Right cardiac atrium (tissue), 5 donors: ENCODE results near the gene ALKBH6. TPM values are rescaled to one million over a fixed set of nuclear protein-coding genes. Genes with fewer than 3 reads are reported as not detected.

Experiments used
- ATAC-seq, 2 donors: fragments of 200-7000 bp; cut with Tn5 transposase; one replicate each; pipeline versions ENCODE4 v1.8.0 to v1.9.1; 2020; ENCODE audit warnings: moderate library complexity in 2 of 2, mild to moderate bottlenecking in 1 of 2
- DNase-seq, 3 donors: peaks; one replicate each; pipeline ENCODE4 v3.0.0-alpha.2; 2020
- H3K27ac ChIP-seq: one replicate; pipeline ENCODE4 v1.5.1; 2013; ENCODE audit warnings: mild to moderate bottlenecking, low read length, control low read depth, moderate library complexity
- H3K27me3 ChIP-seq: one replicate; pipeline ENCODE4 v1.6.1; 2013; ENCODE audit not compliant: control insufficient read depth, insufficient read depth
- H3K4me1 ChIP-seq: one replicate; pipeline ENCODE4 v1.6.1; 2013; ENCODE audit warnings: low read length; ENCODE audit not compliant: control insufficient read depth, insufficient read depth
- H3K4me3 ChIP-seq: one replicate; pipeline ENCODE4 v1.5.1; 2013; ENCODE audit warnings: low read length, control low read depth
- H3K9me3 ChIP-seq: one replicate; pipeline ENCODE4 v1.6.1; 2013; ENCODE audit warnings: low read length; ENCODE audit not compliant: control insufficient read depth
- WGBS: extraction: QIAGEN DNeasy Blood & Tissue Kit; methylation state at CpG from one replicate; pipeline ENCODE4 v1.1.7; 2013; 5-methylcytosine and 5-hydroxymethylcytosine counted together
- intact Hi-C, 4 donors: fragments of 100-400 bp; cut with DNase I; formaldehyde crosslinking; loops; one replicate each; pipeline versions ENCODE4 v1.11.0 to v1.14.0; 2022 to 2023
- polyA plus RNA-seq: library from polyadenylated mRNA; stranded (reverse); fragments of 200-250 nt; gene quantifications from one replicate; pipeline ENCODE4 v1.2.3, GENCODE V29; 2013
- total RNA-seq, 4 donors: library from RNA; stranded (reverse); fragmentation: NEBNext Ultra II Directional; extraction: Animal tissue kit (Norgen Biotek cat#: 25700); gene quantifications; one replicate each; pipeline ENCODE4 v1.2.1, GENCODE V29; 2021
- donor health status: healthy with polysubstance abuse.
- donor health status: DM: no; HTN: yes; CAD: no.
- donor health status: DM: no; HTN: no; CAD: no.
- donor health status: DM: no; HTN: yes; CAD: no; lungs with severe emphysema.
- donor health status: DM: yes; HTN: yes; CAD: no.

The ALKBH6 gene
- total and polyA plus RNA-seq, 5 donors: 8.8 to 18.0 (median 13.2) TPM

DNA sequence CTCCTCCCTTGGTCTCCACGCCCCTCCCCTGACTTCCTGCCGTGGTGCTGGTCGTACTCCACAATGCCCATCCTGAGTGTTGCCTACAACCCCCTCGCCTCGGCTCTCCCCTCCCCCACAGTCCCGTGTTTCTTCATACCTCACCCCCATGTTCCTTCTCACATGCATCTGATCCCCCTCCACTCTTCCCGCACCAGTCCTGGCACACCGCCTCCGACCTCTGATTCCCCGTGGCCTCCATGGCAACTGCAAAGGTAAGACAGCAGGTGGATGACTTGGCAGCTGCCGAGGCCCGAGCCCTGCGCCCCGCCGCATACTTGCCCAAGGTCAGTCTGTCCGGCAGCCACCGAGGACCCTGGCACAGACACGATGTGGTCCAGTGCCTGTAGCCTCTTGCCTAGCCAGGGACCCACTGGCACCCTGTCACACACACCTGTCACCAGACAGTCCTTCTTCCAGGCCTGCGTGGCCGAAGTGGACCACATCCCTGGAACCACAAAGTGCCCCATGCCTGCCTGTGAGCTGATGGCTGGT, 35.1 kb downstream of the ALKBH6 start:
- WGBS: 63% methylated on average over 20 of the region's 20 CpGs
- DNase-seq: no peak
- Histone ChIP-seq H3K27ac (no peak overlapping the region), H3K9me3 (no peaks in the 10 kb centered on the region), H3K27me3 (no peaks in the 10 kb centered on the region), H3K4me3 (no peak overlapping the region), H3K4me1 (no peaks in the 10 kb centered on the region)
- no peak for ATAC-seq
- intact Hi-C loops: no loop called here

- no peak for ATAC-seq
- no peaks in the 10 kb centered on the region for H3K27me3 ChIP-seq
- intact Hi-C loops: no loop called here
These were observed 35.7 kb downstream of the ALKBH6 start for GRCh38 chr19:35978271-35978670.

DNA sequence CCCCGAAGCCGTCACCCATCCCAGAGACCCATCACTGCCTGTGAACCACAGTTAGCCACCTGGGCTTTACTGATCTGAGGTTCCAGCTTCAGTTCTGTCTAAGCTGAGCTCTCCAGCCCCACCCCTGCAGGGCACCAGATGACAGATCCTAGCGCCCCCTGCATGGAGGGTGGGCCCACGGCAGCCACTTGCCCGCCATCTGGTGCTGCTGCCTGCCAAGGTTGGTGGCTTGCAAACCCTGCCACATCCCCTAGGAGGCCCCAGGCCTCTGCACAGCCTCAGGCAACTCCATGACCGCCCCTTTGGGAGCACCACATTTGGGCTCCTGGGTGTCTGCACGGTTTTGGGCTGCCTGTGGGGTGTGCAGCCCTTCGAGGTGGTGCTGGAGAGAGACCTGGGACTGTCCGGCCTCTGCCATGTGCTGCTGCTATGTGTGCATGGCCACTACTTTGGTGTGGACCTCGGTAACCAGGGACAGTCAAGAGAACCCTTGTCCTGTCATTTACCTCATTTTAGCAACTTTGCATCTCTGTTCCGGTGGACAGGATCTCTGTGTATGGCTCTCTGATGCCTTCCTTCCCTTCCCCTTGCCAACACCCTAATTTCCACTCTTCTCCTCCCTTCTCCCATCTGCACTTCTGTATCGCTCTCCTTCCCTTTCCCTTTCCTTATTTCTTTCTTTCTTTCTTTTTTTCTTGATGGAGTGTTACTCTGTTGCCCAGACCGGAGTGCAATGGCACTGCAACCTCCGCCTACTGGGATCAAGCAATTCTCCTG, 36.4 kb downstream of the ALKBH6 start:
- 52% methylated on average over 14 of the region's 14 CpGs for WGBS

More at GRCh38 chr19:35978271-35978670, 35.7 kb downstream of the ALKBH6 start:
- Histone ChIP-seq H3K9me3 (no peaks in the 10 kb centered on the region), H3K4me1 (no peaks in the 10 kb centered on the region), H3K4me3 (no peak overlapping the region), H3K27ac (no peak overlapping the region)
- 44% methylated on average over 5 of the region's 5 CpGs for WGBS
- DNase-seq: no peak

DNA sequence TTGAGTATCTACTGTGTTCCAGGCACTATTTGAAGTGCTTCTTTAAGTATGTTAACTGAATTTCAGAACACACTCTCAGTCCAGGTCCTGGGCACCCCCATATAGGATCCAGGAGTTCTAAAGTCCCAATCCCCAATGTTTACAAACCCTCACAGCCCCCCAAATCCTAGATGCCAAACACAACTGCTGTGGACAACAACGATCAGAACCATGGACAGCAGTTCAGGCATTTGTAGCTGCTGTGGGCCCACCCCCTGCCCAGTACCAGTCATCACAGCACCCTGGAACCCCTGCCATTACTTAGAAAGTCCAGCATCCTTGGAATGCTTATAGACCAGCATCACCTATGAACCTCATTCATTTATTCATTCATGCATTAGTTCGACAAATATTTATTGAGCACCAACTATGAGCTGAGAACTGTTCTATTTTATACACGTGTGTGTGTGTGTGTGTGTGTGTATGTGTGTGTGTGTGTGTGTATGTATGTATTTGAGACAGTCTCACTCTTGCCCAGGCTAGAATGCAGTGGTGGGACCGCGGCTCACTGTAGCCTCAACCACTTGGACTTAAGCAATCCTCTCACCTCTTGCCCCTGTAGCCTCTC, 38.3 kb downstream of the ALKBH6 start:
- 32% methylated on average over 5 of the region's 5 CpGs for WGBS
- no peaks in the 10 kb centered on the region for H3K27me3 ChIP-seq
- ATAC-seq: no peak

More for the DNA sequence above, 36.4 kb downstream of the ALKBH6 start:
- H3K9me3 ChIP-seq: no peaks in the 10 kb centered on the region
- no peaks in the 10 kb centered on the region for H3K4me1 ChIP-seq
- no peaks in the 10 kb centered on the region for H3K27me3 ChIP-seq
- intact Hi-C loops: no loop called here
- ATAC-seq (no peak), DNase-seq (no peak)
- no peak overlapping the region for H3K4me3 ChIP-seq
- H3K27ac ChIP-seq: no peak overlapping the region

DNA sequence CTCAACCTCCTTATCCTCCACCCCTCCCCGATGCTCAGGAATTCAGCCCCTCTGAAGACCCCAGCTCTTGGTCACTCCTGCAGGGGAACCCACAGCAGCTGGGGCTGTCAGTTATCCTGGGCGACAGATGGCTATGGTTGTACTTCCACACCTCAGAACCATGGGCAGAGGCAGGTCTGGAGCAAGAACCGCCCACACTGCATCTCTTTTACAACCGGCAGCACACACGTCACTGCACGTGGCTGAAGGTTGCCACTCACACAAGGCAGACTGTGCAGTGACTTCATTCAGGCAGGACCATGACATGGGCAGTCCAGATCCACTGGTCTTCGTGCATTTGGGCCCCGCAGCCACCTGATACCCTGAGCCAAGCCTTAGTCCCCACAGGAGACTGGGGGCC, 40.5 kb downstream of the ALKBH6 start:
- no peaks in the 10 kb centered on the region for H3K27me3 ChIP-seq

More for the DNA sequence above, 38.3 kb downstream of the ALKBH6 start:
- no peak for DNase-seq
- Histone ChIP-seq H3K4me1 (no peaks in the 10 kb centered on the region), H3K4me3 (no peak overlapping the region), H3K9me3 (no peaks in the 10 kb centered on the region), H3K27ac (no peak overlapping the region)
- intact Hi-C loops: no loop called here

GRCh38 chr19:35966771-35967170, 47.2 kb downstream of the ALKBH6 start:
- Histone ChIP-seq H3K4me3 (no peak overlapping the region), H3K27me3 (no peaks in the 10 kb centered on the region), H3K27ac (no peak overlapping the region), H3K4me1 (no peaks in the 10 kb centered on the region), H3K9me3 (no peaks in the 10 kb centered on the region)
- WGBS: 74% methylated on average over 3 of the region's 3 CpGs
- DNase-seq (no peak), ATAC-seq (no peak)
- intact Hi-C loops: no loop called here

More for the DNA sequence above, 40.5 kb downstream of the ALKBH6 start:
- no peaks in the 10 kb centered on the region for H3K9me3 ChIP-seq
- no peak for ATAC-seq
- H3K4me1 ChIP-seq: no peaks in the 10 kb centered on the region
- no peak for DNase-seq
- WGBS: 42% methylated on average over 8 of the region's 8 CpGs
- no peak overlapping the region for H3K27ac ChIP-seq
- H3K4me3 ChIP-seq: no peak overlapping the region
- intact Hi-C loops: no loop called here

DNA sequence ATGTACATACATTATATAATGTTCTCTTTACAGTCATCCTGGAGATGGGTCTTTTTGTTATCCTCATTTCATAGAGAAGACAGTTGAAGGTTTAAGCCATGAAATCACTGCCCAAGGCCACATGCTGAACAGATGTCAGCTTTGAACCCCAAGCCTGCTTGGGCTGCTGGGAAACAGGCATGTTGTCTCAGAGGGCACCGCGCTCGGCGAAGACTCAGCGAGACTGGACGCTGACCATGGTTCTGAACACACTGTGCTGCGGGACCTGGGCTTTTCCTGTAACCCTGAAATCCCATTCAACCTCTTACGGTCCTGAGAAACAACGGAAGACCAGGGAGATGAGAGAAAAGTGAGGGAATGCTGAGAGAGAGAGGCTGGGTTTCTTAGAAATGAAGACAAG, 50.5 kb downstream of the ALKBH6 start:
- Histone ChIP-seq H3K4me1 (no peaks in the 10 kb centered on the region), H3K9me3 (no peaks in the 10 kb centered on the region), H3K27ac (no peak overlapping the region), H3K27me3 (no peaks in the 10 kb centered on the region), H3K4me3 (no peak overlapping the region)
- intact Hi-C loops: no loop called here
- under 1% methylated on average over 9 of the region's 9 CpGs for WGBS
- ATAC-seq: peak in 1 of 2 donors; percentile 43
- no peak for DNase-seq

DNA sequence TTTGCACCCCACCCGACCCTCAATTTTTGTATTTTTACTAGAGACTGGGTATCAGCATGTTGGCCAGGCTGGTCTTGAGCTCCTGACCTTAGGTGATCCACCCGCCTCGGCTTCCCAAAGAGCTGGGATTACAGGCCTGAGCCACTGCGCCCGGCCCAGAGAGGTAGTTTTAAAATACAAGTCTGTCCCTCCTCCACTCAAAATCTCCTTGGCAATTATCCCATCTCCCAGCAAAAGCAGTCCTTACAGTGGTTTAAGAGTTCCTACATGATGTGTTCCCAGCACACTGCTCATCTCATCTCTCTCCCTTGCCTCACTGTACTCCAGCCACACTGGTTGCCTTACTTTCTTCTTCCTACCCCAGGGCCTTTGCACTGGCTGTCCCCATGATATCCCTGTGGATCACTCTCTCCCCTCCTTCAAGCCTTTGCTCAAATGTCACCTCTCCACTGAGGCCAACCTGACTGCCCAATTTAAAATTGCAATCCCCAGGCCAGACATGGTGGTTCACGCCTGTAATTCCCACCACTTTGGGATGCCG, 53.5 kb downstream of the ALKBH6 start:
- ATAC-seq: no peak
- no peak for DNase-seq
- Histone ChIP-seq H3K4me3 (no peak overlapping the region), H3K9me3 (no peaks in the 10 kb centered on the region), H3K27ac (no peak overlapping the region), H3K27me3 (no peaks in the 10 kb centered on the region), H3K4me1 (no peaks in the 10 kb centered on the region)
- intact Hi-C loops: no loop called here
- 81% methylated on average over 7 of the region's 7 CpGs for WGBS

- no peak for ATAC-seq
These were observed 54.1 kb downstream of the ALKBH6 start for GRCh38 chr19:35959968-35960320.

More at GRCh38 chr19:35959968-35960320, 54.1 kb downstream of the ALKBH6 start:
- H3K27ac ChIP-seq: no peak overlapping the region
- intact Hi-C loops: no loop called here
- WGBS: 35% methylated on average over 20 of the region's 20 CpGs
- no peaks in the 10 kb centered on the region for H3K27me3 ChIP-seq
- H3K9me3 ChIP-seq: no peaks in the 10 kb centered on the region
- H3K4me1 ChIP-seq: no peaks in the 10 kb centered on the region
- no peak for DNase-seq
- no peak overlapping the region for H3K4me3 ChIP-seq
